ENCODE measurements around the gene PPID.
"Not testable (repeated sequence)": the region's sequence is repeated elsewhere in the genome, so short reads cannot be mapped to it uniquely, and the experiment has no call there.

PPID gene

DNA sequence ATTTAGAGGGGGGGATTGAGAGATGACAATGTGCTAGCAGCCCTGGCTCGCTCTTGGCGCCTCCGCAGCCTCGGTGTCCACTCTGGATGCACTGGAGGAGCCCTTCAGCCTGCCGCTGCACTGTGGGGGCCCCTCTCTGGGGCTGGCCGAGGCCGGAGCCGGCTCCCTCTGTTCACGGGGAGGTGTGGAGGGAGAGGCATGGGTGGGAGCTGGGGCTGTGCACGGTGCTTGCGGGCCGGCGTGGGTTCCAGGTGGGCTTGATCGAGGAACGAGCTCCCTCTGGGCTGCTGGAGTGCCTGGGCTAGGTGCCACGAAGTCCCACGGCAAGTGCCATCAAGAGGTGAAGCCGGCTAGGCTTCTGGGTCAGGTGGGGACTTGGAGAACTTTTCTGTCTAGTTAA lies 58.4 kb downstream of the PPID start:
- DNase-seq = no peak

DNA sequence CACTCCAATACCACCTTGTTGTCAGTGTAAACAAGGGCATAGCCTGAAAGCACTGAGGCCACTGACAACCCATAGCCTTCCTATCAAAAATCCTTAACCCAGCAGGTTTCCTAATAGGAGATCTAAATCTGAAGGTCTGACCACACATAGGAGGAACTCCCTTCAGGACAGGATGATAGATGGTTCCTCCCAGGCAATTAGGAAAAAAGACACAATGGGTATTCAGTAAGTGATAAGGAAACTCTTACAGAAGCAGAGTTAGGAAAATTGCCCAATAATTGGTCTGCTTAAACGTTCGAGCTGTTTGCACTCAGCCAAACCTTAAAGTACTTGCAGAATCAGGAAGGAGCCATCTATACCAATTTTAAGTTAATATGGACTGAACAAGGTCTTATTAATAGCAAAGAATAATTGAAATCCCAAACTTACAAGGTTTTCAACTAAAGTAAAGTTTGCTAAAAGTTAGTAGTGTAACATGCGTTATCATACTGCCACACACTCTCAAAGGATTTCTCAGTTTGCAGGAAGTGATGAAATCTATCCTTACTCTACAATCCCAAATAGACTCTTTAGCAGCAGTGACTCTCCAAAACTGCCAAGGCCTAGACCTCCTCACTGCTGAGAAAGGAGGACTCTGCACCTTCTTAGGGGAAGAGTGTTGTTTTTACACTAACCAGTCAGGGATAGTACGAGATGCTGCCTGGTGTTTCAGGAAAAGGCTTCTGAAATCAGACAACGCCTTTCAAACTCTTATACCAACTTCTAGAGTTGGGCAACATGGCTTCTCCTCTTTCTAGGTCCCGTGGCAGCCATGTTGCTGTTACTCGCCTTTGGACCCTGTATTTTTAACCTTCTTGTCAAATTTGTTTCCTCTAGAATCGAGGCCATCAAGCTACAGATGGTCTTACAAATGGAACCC lies 59.2 kb downstream of the PPID start:
- DNase-seq = not testable (repeated sequence)

GRCh38 chr4:158663255-158663654 lies 59.9 kb downstream of the PPID start:
- not testable (repeated sequence) for DNase-seq
